ENCODE data around the gene CLDN25.

CLDN25 gene

DNA sequence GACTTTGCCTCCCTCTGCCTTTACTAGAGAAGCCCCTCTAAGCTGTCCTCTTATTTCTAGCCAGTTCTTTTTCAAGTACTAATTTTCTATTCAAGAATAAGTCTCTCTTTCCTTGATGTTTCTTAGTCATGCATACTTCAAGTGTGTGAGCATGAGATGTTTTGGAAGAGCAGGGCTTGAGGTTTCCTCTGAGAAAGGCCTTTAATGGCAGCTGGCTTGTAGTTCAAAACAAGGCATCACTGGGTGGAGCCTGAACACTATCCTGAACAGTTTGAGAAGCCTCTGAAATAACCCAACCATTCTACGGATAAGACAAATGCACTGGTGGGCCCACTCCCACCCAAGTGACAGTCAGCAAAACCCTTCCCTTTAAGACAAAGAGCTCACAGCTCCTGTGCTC is 37.6 kb downstream of the CLDN25 start:
- no peaks in the 10 kb centered on the region for H3K9me3 ChIP-seq (ENCODE audit: control insufficient read depth, insufficient read depth, low read length)
- no peak overlapping the region for H3K4me3 ChIP-seq (ENCODE audit: low read depth, low read length)
- no peak overlapping the region for H3K9ac ChIP-seq (ENCODE audit: low read depth, low read length)
- H3K27me3 ChIP-seq (ENCODE audit: control insufficient read depth, insufficient read depth, low read length): no peaks in the 10 kb centered on the region
- no peaks in the 10 kb centered on the region for H3K4me1 ChIP-seq (ENCODE audit: control insufficient read depth, insufficient read depth, low read length)
- H3K36me3 ChIP-seq (ENCODE audit: control insufficient read depth, insufficient read depth, low read length): peaks cover 17% of the 10 kb centered on the region

- H3K9ac ChIP-seq (ENCODE audit: low read depth, low read length): no peak overlapping the region
- no peaks in the 10 kb centered on the region for H3K4me1 ChIP-seq (ENCODE audit: control insufficient read depth, insufficient read depth, low read length)
- no peak overlapping the region for H3K4me3 ChIP-seq (ENCODE audit: low read depth, low read length)
- no peaks in the 10 kb centered on the region for H3K27me3 ChIP-seq (ENCODE audit: control insufficient read depth, insufficient read depth, low read length)
- no peaks in the 10 kb centered on the region for H3K9me3 ChIP-seq (ENCODE audit: control insufficient read depth, insufficient read depth, low read length)
- H3K36me3 ChIP-seq (ENCODE audit: control insufficient read depth, insufficient read depth, low read length): peaks cover 20% of the 10 kb centered on the region
These were observed 38.0 kb downstream of the CLDN25 start for GRCh38 chr11:113817626-113818025.

DNA sequence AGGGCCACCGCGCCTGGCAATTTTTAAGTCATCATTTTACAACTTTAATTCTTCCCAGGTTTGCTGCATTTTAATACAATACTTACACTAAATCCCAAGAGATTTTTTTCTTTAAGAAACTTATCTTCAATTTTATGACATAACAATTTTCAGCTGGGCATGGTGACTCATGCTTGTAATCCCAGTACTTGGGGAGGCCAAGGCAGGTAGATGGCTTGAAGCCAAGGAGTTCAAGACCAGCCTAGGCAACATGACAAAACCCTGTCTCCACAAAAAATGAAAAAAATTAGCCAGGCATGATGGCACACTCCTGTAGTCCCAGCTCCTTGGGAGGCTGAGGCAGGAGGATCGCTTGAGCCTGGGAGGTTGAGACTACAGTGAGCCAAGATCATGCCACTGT is 38.8 kb downstream of the CLDN25 start:
- Histone ChIP-seq H3K9me3 (ENCODE audit: control insufficient read depth, insufficient read depth, low read length) (no peaks in the 10 kb centered on the region), H3K4me1 (ENCODE audit: control insufficient read depth, insufficient read depth, low read length) (no peaks in the 10 kb centered on the region), H3K36me3 (ENCODE audit: control insufficient read depth, insufficient read depth, low read length) (peaks cover 26% of the 10 kb centered on the region), H3K4me3 (ENCODE audit: low read depth, low read length) (no peak overlapping the region), H3K9ac (ENCODE audit: low read depth, low read length) (no peak overlapping the region), H3K27me3 (ENCODE audit: control insufficient read depth, insufficient read depth, low read length) (no peaks in the 10 kb centered on the region)

GRCh38 chr11:113827477-113827876 is 47.9 kb downstream of the CLDN25 start:
- H3K36me3 ChIP-seq (ENCODE audit: control insufficient read depth, insufficient read depth, low read length): peaks cover 49% of the 10 kb centered on the region
- H3K9ac ChIP-seq (ENCODE audit: low read depth, low read length): no peak overlapping the region

DNA sequence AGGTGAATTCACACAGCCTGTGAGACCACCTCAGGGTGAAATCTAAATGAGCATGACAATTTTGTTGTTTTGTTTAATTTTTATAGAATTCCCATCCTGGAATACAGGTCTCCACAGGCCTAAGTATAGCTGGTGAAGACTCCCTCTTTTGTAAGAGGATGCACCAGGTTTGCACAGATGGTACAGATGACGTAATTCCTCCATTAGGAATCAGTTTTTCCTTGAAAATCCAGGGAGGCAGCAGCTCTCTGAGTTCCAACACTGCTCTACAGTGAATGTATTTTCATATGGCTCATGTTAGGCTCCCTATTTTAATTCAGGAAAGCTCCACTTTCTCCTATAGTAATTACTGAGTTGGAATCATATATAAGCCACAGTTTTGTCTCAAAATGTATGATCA is 48.6 kb downstream of the CLDN25 start:
- Histone ChIP-seq H3K9ac (ENCODE audit: low read depth, low read length) (no peak overlapping the region), H3K27me3 (ENCODE audit: control insufficient read depth, insufficient read depth, low read length) (no peaks in the 10 kb centered on the region), H3K9me3 (ENCODE audit: control insufficient read depth, insufficient read depth, low read length) (no peaks in the 10 kb centered on the region), H3K36me3 (ENCODE audit: control insufficient read depth, insufficient read depth, low read length) (peaks cover 42% of the 10 kb centered on the region), H3K4me1 (ENCODE audit: control insufficient read depth, insufficient read depth, low read length) (no peaks in the 10 kb centered on the region), H3K4me3 (ENCODE audit: low read depth, low read length) (no peak overlapping the region)

More at GRCh38 chr11:113827477-113827876, 47.9 kb downstream of the CLDN25 start:
- no peaks in the 10 kb centered on the region for H3K9me3 ChIP-seq (ENCODE audit: control insufficient read depth, insufficient read depth, low read length)
- no peaks in the 10 kb centered on the region for H3K4me1 ChIP-seq (ENCODE audit: control insufficient read depth, insufficient read depth, low read length)
- H3K27me3 ChIP-seq (ENCODE audit: control insufficient read depth, insufficient read depth, low read length): no peaks in the 10 kb centered on the region
- H3K4me3 ChIP-seq (ENCODE audit: low read depth, low read length): no peak overlapping the region

- no peaks in the 10 kb centered on the region for H3K9me3 ChIP-seq (ENCODE audit: control insufficient read depth, insufficient read depth, low read length)
- H3K4me3 ChIP-seq (ENCODE audit: low read depth, low read length): no peak overlapping the region
- no peak overlapping the region for H3K9ac ChIP-seq (ENCODE audit: low read depth, low read length)
- no peaks in the 10 kb centered on the region for H3K4me1 ChIP-seq (ENCODE audit: control insufficient read depth, insufficient read depth, low read length)
- no peaks in the 10 kb centered on the region for H3K27me3 ChIP-seq (ENCODE audit: control insufficient read depth, insufficient read depth, low read length)
- peaks cover 40% of the 10 kb centered on the region for H3K36me3 ChIP-seq (ENCODE audit: control insufficient read depth, insufficient read depth, low read length)
These were observed 50.2 kb downstream of the CLDN25 start for GRCh38 chr11:113829751-113830150.
